IMR-90 (cell line): ENCODE results near the gene BCL6. TPM values are rescaled to one million over a fixed set of nuclear protein-coding genes. Genes with fewer than 3 reads are reported as not detected.

Experiments used
- ATAC-seq: fragments of 200-7000 bp; cut with Tn5 transposase; 2 replicates; pipeline ENCODE4 v1.9.1; 2020; ENCODE audit warnings: low read depth, mild to moderate bottlenecking, moderate library complexity
- BruUV-seq: library from RNA; stranded (reverse); fragments of 400-500 nt; replicated peaks from 2 replicates; lab custom pipeline; 2021; lab: Mats Ljungman, UMichigan
- CTCF ChIA-PET: fragments of 300-600 bp; formaldehyde crosslinking; extraction: SDS; loops from one replicate; lab custom pipeline; 2021; ENCODE audit warnings: antibody characterized with exemption; lab: Yijun Ruan, JAX
- POLR2A ChIA-PET: fragments of 300-600 bp; sonication (Branson Sonifier 250); formaldehyde crosslinking; loops from one replicate; lab custom pipeline; 2022; ENCODE audit warnings: antibody characterized with exemption; ENCODE audit not compliant: unreplicated experiment; lab: Charles Lee
- DNase-seq: peaks from one replicate; pipeline ENCODE4 v3.0.0; 2013
- H2AFZ ChIP-seq: replicated peaks from 2 replicates; pipeline ENCODE3; 2013; ENCODE audit warnings: low read length, mild to moderate bottlenecking; ENCODE audit not compliant: poor library complexity
- H2AK5ac ChIP-seq: 2 replicates; pipeline ENCODE4 v1.6.1; 2013; ENCODE audit warnings: low read depth, low read length, inconsistent platforms
- H2AK9ac ChIP-seq: replicated peaks from 2 replicates; pipeline ENCODE3; 2013; ENCODE audit warnings: mild to moderate bottlenecking, low read depth, low read length, moderate library complexity; ENCODE audit not compliant: poor library complexity
- H2BK120ac ChIP-seq: 2 replicates; pipeline ENCODE4 v1.6.1; 2013; ENCODE audit warnings: low read depth, low read length, inconsistent platforms
- H2BK15ac ChIP-seq: 3 replicates; pipeline ENCODE4 v1.6.1; 2013; ENCODE audit warnings: low read depth, low read length, inconsistent platforms
- H2BK20ac ChIP-seq: 2 replicates; pipeline ENCODE4 v1.6.1; 2013; ENCODE audit warnings: low read depth, mild to moderate bottlenecking, inconsistent platforms, low read length, moderate library complexity
- H2BK5ac ChIP-seq: 2 replicates; pipeline ENCODE4 v1.6.1; 2013; ENCODE audit warnings: mild to moderate bottlenecking, low read depth, low read length, inconsistent platforms; ENCODE audit not compliant: poor library complexity, severe bottlenecking
- H3K14ac ChIP-seq: replicated peaks from 2 replicates; pipeline ENCODE4 v1.6.1; 2013; ENCODE audit warnings: low read depth, low read length, inconsistent platforms
- H3K18ac ChIP-seq: 2 replicates; pipeline ENCODE4 v1.6.1; 2013; ENCODE audit warnings: low read depth, low read length, control low read depth
- H3K23ac ChIP-seq: 2 replicates; pipeline ENCODE4 v1.6.1; 2013; ENCODE audit warnings: low read depth, low read length, inconsistent platforms
- H3K27ac ChIP-seq: 2 replicates; pipeline ENCODE4 v1.5.1; 2013; ENCODE audit warnings: mild to moderate bottlenecking, control low read depth, low read length; ENCODE audit not compliant: insufficient read depth
- H3K27me3 ChIP-seq: 2 replicates; pipeline ENCODE4 v1.6.1; 2013; ENCODE audit warnings: low read length; ENCODE audit not compliant: control insufficient read depth, insufficient read depth
- H3K36me3 ChIP-seq: 2 replicates; pipeline ENCODE4 v1.6.1; 2013; ENCODE audit warnings: low read length, mixed read lengths; ENCODE audit not compliant: control insufficient read depth, insufficient read depth
- H3K4ac ChIP-seq: 2 replicates; pipeline ENCODE4 v1.6.1; 2013; ENCODE audit warnings: low read depth, low read length, inconsistent platforms
- H3K4me1 ChIP-seq: 2 replicates; pipeline ENCODE4 v1.6.1; 2013; ENCODE audit warnings: low read length, mixed read lengths; ENCODE audit not compliant: control insufficient read depth, insufficient read depth
- H3K4me2 ChIP-seq: 2 replicates; pipeline ENCODE4 v1.6.1; 2013; ENCODE audit warnings: low read depth, mild to moderate bottlenecking, control low read depth, low read length, moderate library complexity
- H3K4me3 ChIP-seq: 2 replicates; pipeline ENCODE4 v1.5.1; 2013; ENCODE audit warnings: low read depth, mild to moderate bottlenecking, control low read depth, low read length, moderate library complexity; ENCODE audit not compliant: insufficient read depth
- H3K56ac ChIP-seq: 2 replicates; pipeline ENCODE4 v1.6.1; 2013; ENCODE audit warnings: low read length, inconsistent platforms; ENCODE audit not compliant: insufficient read depth; ENCODE audit errors: extremely low read depth
- H3K79me1 ChIP-seq, 2 experiments: 2 replicates each; pipeline ENCODE4 v1.6.1; 2013; ENCODE audit warnings: low read length in 2 of 2, inconsistent platforms in 1 of 2, low read depth in 1 of 2
- H3K9ac ChIP-seq: 2 replicates; pipeline ENCODE4 v1.6.1; 2013; ENCODE audit warnings: low read depth, low read length, control low read depth
- H3K9me1 ChIP-seq: 2 replicates; pipeline ENCODE4 v1.6.1; 2013; ENCODE audit warnings: low read length, inconsistent platforms; ENCODE audit not compliant: insufficient read depth
- H3K9me3 ChIP-seq: 2 replicates; pipeline ENCODE4 v1.6.1; 2013; ENCODE audit warnings: low read length; ENCODE audit not compliant: control insufficient read depth, insufficient read depth
- H4K20me1 ChIP-seq: 2 replicates; pipeline ENCODE4 v1.6.1; 2013; ENCODE audit warnings: low read length, inconsistent platforms; ENCODE audit not compliant: insufficient read depth
- H4K5ac ChIP-seq: 2 replicates; pipeline ENCODE4 v1.6.1; 2013; ENCODE audit warnings: mild to moderate bottlenecking, low read depth, low read length, control low read depth
- H4K8ac ChIP-seq, 2 experiments: 2 replicates each; pipeline ENCODE4 v1.6.1; 2013; ENCODE audit warnings: low read depth in 2 of 2, low read length in 2 of 2, control low read depth in 1 of 2, inconsistent platforms in 1 of 2
- H4K91ac ChIP-seq: 2 replicates; pipeline ENCODE4 v1.6.1; 2013; ENCODE audit warnings: low read depth, low read length, inconsistent platforms; ENCODE audit not compliant: insufficient read depth
- BHLHE40 ChIP-seq: fragments of 150-350 bp; IDR thresholded peaks from 2 replicates; pipeline ENCODE4 v1.6.1; 2016; ENCODE audit warnings: mild to moderate bottlenecking, low read depth, low read length
- FOS ChIP-seq: fragments of 150-350 bp; IDR thresholded peaks from 2 replicates; pipeline ENCODE4 v1.6.1; 2016; ENCODE audit warnings: low read depth, low read length
- MAFK ChIP-seq: IDR thresholded peaks from 2 replicates; pipeline ENCODE4 v1.6.1; 2012; ENCODE audit warnings: low read depth, low read length, improper control_type of control experiment
- MAZ ChIP-seq: IDR thresholded peaks from 2 replicates; pipeline ENCODE4 v1.6.1; 2012; ENCODE audit warnings: low read depth, mild to moderate bottlenecking, low read length, improper control_type of control experiment, moderate library complexity, borderline replicate concordance
- NFE2L2 ChIP-seq: fragments of 150-350 bp; IDR thresholded peaks from 2 replicates; pipeline ENCODE4 v1.6.1; 2016; ENCODE audit warnings: low read depth, mild to moderate bottlenecking, low read length
- POLR2A ChIP-seq: IDR thresholded peaks from 2 replicates; pipeline ENCODE4 v1.6.1; 2012; ENCODE audit warnings: mild to moderate bottlenecking, low read depth, low read length
- WGBS, 2 experiments: methylation state at CpG; one replicate each; pipeline versions ENCODE4 v1.1.5 to v1.1.7; 2013; ENCODE audit warnings: missing lambda C conversion rate in 2 of 2; ENCODE audit not compliant: insufficient read length in 1 of 2; ENCODE audit errors: extremely low coverage in 2 of 2; 5-methylcytosine and 5-hydroxymethylcytosine counted together
- dilution Hi-C: fragments of 300-500 bp; cut with HindIII; formaldehyde crosslinking; loops from one replicate; pipeline ENCODE4 v1.14.3; 2018; ENCODE audit warnings: low sequenced_read_pairs; ENCODE audit not compliant: unreplicated experiment
- in situ Hi-C: fragments of 300-500 bp; cut with MboI; formaldehyde crosslinking; loops from 3 replicates; pipeline ENCODE4 v1.14.3; 2019; ENCODE audit warnings: low sequenced_read_pairs, inconsistent platforms, mixed read lengths
- intact Hi-C: fragments of 100-400 bp; cut with micrococcal nuclease; formaldehyde crosslinking; loops from 2 replicates; pipeline ENCODE4 v1.10.0; 2022
- polyA plus RNA-seq, 3 experiments: library from polyadenylated mRNA; depleted of rRNA; stranded (reverse); fragments of >200 nt; gene quantifications; 2 replicates each; pipeline ENCODE4 v1.2.3, GENCODE V29; 2012; ENCODE audit warnings: low replicate concordance in 1 of 3
- total RNA-seq: library from RNA; depleted of rRNA; stranded (reverse); fragments of >200 nt; gene quantifications from 2 replicates; pipeline ENCODE4 v1.2.3, GENCODE V29; 2012
- TF ChIP-seq, protein P1 (sequence below): conservative IDR thresholded peaks from 2 replicates; pipeline ENCODE4 v1.5.1; 2012; ENCODE audit warnings: mild to moderate bottlenecking, low read depth, low read length, improper control_type of control experiment
- TF ChIP-seq, protein P2 (sequence below): fragments of 150-350 bp; IDR thresholded peaks from 2 replicates; pipeline ENCODE4 v1.6.1; 2017; ENCODE audit warnings: mild to moderate bottlenecking, antibody characterized with exemption, low read length, low read depth

BCL6 gene
- total and polyA plus RNA-seq, 2 of the 4 experiments (the other 2 are of a cell fraction), result 19.7 to 22.6 TPM

DNA sequence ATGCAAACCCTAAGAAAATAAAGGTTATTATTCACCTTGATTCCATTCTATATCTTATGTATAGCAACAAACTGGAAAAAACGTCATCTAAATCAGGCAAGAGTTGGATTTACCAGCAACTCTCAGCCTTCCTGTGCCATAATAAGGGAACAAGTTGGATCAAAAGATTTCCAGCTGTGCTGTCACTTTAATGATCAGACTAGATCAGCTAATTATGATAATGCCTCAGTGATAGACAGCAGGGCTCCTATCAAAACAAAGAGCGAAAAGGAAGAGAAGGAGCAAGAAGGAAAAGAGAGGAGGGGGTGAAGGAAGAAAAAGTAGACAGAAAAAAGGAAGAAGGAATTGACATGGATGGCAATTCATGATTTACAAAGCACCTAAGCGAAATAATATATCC is 36.7 kb upstream of the BCL6 start:
- TF ChIP-seq, protein P1, sequence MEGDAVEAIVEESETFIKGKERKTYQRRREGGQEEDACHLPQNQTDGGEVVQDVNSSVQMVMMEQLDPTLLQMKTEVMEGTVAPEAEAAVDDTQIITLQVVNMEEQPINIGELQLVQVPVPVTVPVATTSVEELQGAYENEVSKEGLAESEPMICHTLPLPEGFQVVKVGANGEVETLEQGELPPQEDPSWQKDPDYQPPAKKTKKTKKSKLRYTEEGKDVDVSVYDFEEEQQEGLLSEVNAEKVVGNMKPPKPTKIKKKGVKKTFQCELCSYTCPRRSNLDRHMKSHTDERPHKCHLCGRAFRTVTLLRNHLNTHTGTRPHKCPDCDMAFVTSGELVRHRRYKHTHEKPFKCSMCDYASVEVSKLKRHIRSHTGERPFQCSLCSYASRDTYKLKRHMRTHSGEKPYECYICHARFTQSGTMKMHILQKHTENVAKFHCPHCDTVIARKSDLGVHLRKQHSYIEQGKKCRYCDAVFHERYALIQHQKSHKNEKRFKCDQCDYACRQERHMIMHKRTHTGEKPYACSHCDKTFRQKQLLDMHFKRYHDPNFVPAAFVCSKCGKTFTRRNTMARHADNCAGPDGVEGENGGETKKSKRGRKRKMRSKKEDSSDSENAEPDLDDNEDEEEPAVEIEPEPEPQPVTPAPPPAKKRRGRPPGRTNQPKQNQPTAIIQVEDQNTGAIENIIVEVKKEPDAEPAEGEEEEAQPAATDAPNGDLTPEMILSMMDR, result no peak
- TF ChIP-seq MAZ (no peak), FOS (no peak), MAFK (no peak), BHLHE40 (no peak), NFE2L2 (no peak), POLR2A (no peak)
- TF ChIP-seq, protein P2, sequence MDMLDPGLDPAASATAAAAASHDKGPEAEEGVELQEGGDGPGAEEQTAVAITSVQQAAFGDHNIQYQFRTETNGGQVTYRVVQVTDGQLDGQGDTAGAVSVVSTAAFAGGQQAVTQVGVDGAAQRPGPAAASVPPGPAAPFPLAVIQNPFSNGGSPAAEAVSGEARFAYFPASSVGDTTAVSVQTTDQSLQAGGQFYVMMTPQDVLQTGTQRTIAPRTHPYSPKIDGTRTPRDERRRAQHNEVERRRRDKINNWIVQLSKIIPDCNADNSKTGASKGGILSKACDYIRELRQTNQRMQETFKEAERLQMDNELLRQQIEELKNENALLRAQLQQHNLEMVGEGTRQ, result no peak
- peaks cover 2% of the 10 kb centered on the region; the same call in 1 of the 2 replicates for H3K4me1 ChIP-seq
- in situ Hi-C loops, result no loop called here

More for the DNA sequence above, 36.7 kb upstream of the BCL6 start:
- no peak overlapping the region for H3K4me3 ChIP-seq
- no peak overlapping the region for H3K18ac ChIP-seq
- H3K56ac ChIP-seq, result no peak overlapping the region
- H2AK5ac ChIP-seq, result no peak overlapping the region
- no peak overlapping the region for H2BK5ac ChIP-seq
- H4K91ac ChIP-seq, result no peak overlapping the region
- H3K14ac ChIP-seq, result no peak overlapping the region
- H2BK15ac ChIP-seq, result no peak overlapping the region
- no peak overlapping the region for H4K5ac ChIP-seq
- H2AFZ ChIP-seq, result no peak overlapping the region
- no peak overlapping the region for H3K23ac ChIP-seq
- dilution Hi-C loops (no loop called here), intact Hi-C loops (no loop called here)
- H3K9me1 ChIP-seq, result no peaks in the 10 kb centered on the region
- ChIA-PET POLR2A (no interaction called here), CTCF (no interaction called here)
- no peak overlapping the region for H4K8ac ChIP-seq
- H2BK20ac ChIP-seq, result no peak overlapping the region
- no peak overlapping the region for H3K4me2 ChIP-seq
- H2AK9ac ChIP-seq, result no peak overlapping the region
- BruUV-seq, result no TSS peak
- 80% methylated on average over 1 of the region's 3 CpGs; no CpG with 5 or more reads in 1 of the 2 experiments for WGBS, 2 experiments
- H3K79me1 ChIP-seq, result no peaks in the 10 kb centered on the region
- H4K20me1 ChIP-seq, result no peaks in the 10 kb centered on the region; the same call in 1 of the 2 replicates
- H3K9ac ChIP-seq, result no peak overlapping the region
- H3K27ac ChIP-seq, result no peak overlapping the region
- ATAC-seq (no peak), DNase-seq (no peak)
- H3K36me3 ChIP-seq, result no peaks in the 10 kb centered on the region
- H3K4ac ChIP-seq, result no peak overlapping the region
- H3K27me3 ChIP-seq, result peaks cover under 1% of the 10 kb centered on the region
- no peaks in the 10 kb centered on the region for H3K9me3 ChIP-seq
- H2BK120ac ChIP-seq, result no peak overlapping the region
